ENCODE results near the gene SLC35F1. TPM values are rescaled to one million over a fixed set of nuclear protein-coding genes. Genes with fewer than 3 reads are reported as not detected.

Gene SLC35F1
- total and polyA plus RNA-seq, 2 donors: 0.14 TPM

GRCh38 chr6:118305081-118305480, 398.0 kb downstream of the SLC35F1 start:
- WGBS: 98% methylated on average over 1 of the region's 1 CpG
- Histone ChIP-seq H3K4me1 (ENCODE audit: control insufficient read depth in 2 of 2, insufficient read depth in 2 of 2, low read length in 2 of 2) (no peaks in the 10 kb centered on the region), H3K36me3 (ENCODE audit: control insufficient read depth in 2 of 2, insufficient read depth in 2 of 2, low read length in 1 of 2) (no peaks in the 10 kb centered on the region), H3K4me3 (ENCODE audit: low read length in 2 of 2) (no peak overlapping the region), H3K27me3 (ENCODE audit: control insufficient read depth in 2 of 2, insufficient read depth in 1 of 2, low read length in 1 of 2) (no peaks in the 10 kb centered on the region), H3K27ac (ENCODE audit: low read depth in 1 of 2, low read length in 1 of 2) (no peak overlapping the region), H3K9me3 (ENCODE audit: control insufficient read depth in 2 of 2, insufficient read depth in 1 of 2, low read length in 1 of 2) (no peaks in the 10 kb centered on the region)
- no peak for DNase-seq (ENCODE audit: low read depth in 6 of 9, low spot score in 9 of 9)

GRCh38 chr6:118306392-118307238, 399.6 kb downstream of the SLC35F1 start:
- H3K36me3 ChIP-seq (ENCODE audit: control insufficient read depth in 2 of 2, insufficient read depth in 2 of 2, low read length in 1 of 2): no peaks in the 10 kb centered on the region
- no peak overlapping the region for H3K27ac ChIP-seq (ENCODE audit: low read depth in 1 of 2, low read length in 1 of 2)
- H3K27me3 ChIP-seq (ENCODE audit: control insufficient read depth in 2 of 2, insufficient read depth in 1 of 2, low read length in 1 of 2): no peaks in the 10 kb centered on the region
- no peaks in the 10 kb centered on the region for H3K4me1 ChIP-seq (ENCODE audit: control insufficient read depth in 2 of 2, insufficient read depth in 2 of 2, low read length in 2 of 2)
- WGBS: 95% methylated on average over 6 of the region's 6 CpGs
- DNase-seq (ENCODE audit: low read depth in 6 of 9, low spot score in 9 of 9): no peak
- H3K9me3 ChIP-seq (ENCODE audit: control insufficient read depth in 2 of 2, insufficient read depth in 1 of 2, low read length in 1 of 2): no peaks in the 10 kb centered on the region
- no peak overlapping the region for H3K4me3 ChIP-seq (ENCODE audit: low read length in 2 of 2)

- no peaks in the 10 kb centered on the region for H3K9me3 ChIP-seq (ENCODE audit: control insufficient read depth in 2 of 2, insufficient read depth in 1 of 2, low read length in 1 of 2)
- no peak for DNase-seq (ENCODE audit: low read depth in 6 of 9, low spot score in 9 of 9)
- no peak overlapping the region for H3K4me3 ChIP-seq (ENCODE audit: low read length in 2 of 2)
- WGBS: 92% methylated on average over 8 of the region's 8 CpGs
- no peaks in the 10 kb centered on the region for H3K36me3 ChIP-seq (ENCODE audit: control insufficient read depth in 2 of 2, insufficient read depth in 2 of 2, low read length in 1 of 2)
- H3K27ac ChIP-seq (ENCODE audit: low read depth in 1 of 2, low read length in 1 of 2): no peak overlapping the region
- H3K4me1 ChIP-seq (ENCODE audit: control insufficient read depth in 2 of 2, insufficient read depth in 2 of 2, low read length in 2 of 2): no peaks in the 10 kb centered on the region
- no peaks in the 10 kb centered on the region for H3K27me3 ChIP-seq (ENCODE audit: control insufficient read depth in 2 of 2, insufficient read depth in 1 of 2, low read length in 1 of 2)
Measured at GRCh38 chr6:118307581-118307980, 400.5 kb downstream of the SLC35F1 start.

- H3K9me3 ChIP-seq (ENCODE audit: control insufficient read depth in 2 of 2, insufficient read depth in 1 of 2, low read length in 1 of 2): no peaks in the 10 kb centered on the region
- H3K27me3 ChIP-seq (ENCODE audit: control insufficient read depth in 2 of 2, insufficient read depth in 1 of 2, low read length in 1 of 2): no peaks in the 10 kb centered on the region
- no peak overlapping the region for H3K4me3 ChIP-seq (ENCODE audit: low read length in 2 of 2)
- 93% methylated on average over 2 of the region's 2 CpGs for WGBS
- H3K4me1 ChIP-seq (ENCODE audit: control insufficient read depth in 2 of 2, insufficient read depth in 2 of 2, low read length in 2 of 2): no peaks in the 10 kb centered on the region
- H3K36me3 ChIP-seq (ENCODE audit: control insufficient read depth in 2 of 2, insufficient read depth in 2 of 2, low read length in 1 of 2): no peaks in the 10 kb centered on the region
- DNase-seq (ENCODE audit: low read depth in 6 of 9, low spot score in 9 of 9): no peak
- no peak overlapping the region for H3K27ac ChIP-seq (ENCODE audit: low read depth in 1 of 2, low read length in 1 of 2)
Measured at GRCh38 chr6:118309337-118310093, 402.5 kb downstream of the SLC35F1 start.

- Histone ChIP-seq H3K4me1 (ENCODE audit: control insufficient read depth in 2 of 2, insufficient read depth in 2 of 2, low read length in 2 of 2) (no peaks in the 10 kb centered on the region), H3K36me3 (ENCODE audit: control insufficient read depth in 2 of 2, insufficient read depth in 2 of 2, low read length in 1 of 2) (no peaks in the 10 kb centered on the region), H3K27me3 (ENCODE audit: control insufficient read depth in 2 of 2, insufficient read depth in 1 of 2, low read length in 1 of 2) (no peaks in the 10 kb centered on the region), H3K27ac (ENCODE audit: low read depth in 1 of 2, low read length in 1 of 2) (no peak overlapping the region), H3K4me3 (ENCODE audit: low read length in 2 of 2) (no peak overlapping the region), H3K9me3 (ENCODE audit: control insufficient read depth in 2 of 2, insufficient read depth in 1 of 2, low read length in 1 of 2) (no peaks in the 10 kb centered on the region)
- WGBS: 97% methylated on average over 3 of the region's 3 CpGs
- DNase-seq (ENCODE audit: low read depth in 6 of 9, low spot score in 9 of 9): no peak
Measured at GRCh38 chr6:118313208-118313607, 406.1 kb downstream of the SLC35F1 start.

GRCh38 chr6:118313762-118314161, 406.7 kb downstream of the SLC35F1 start:
- H3K27me3 ChIP-seq (ENCODE audit: control insufficient read depth in 2 of 2, insufficient read depth in 1 of 2, low read length in 1 of 2): no peaks in the 10 kb centered on the region
- H3K27ac ChIP-seq (ENCODE audit: low read depth in 1 of 2, low read length in 1 of 2): no peak overlapping the region
- no peak for DNase-seq (ENCODE audit: low read depth in 6 of 9, low spot score in 9 of 9)
- WGBS: 95% methylated on average over 3 of the region's 3 CpGs
- H3K4me1 ChIP-seq (ENCODE audit: control insufficient read depth in 2 of 2, insufficient read depth in 2 of 2, low read length in 2 of 2): no peaks in the 10 kb centered on the region
- no peak overlapping the region for H3K4me3 ChIP-seq (ENCODE audit: low read length in 2 of 2)
- H3K9me3 ChIP-seq (ENCODE audit: control insufficient read depth in 2 of 2, insufficient read depth in 1 of 2, low read length in 1 of 2): no peaks in the 10 kb centered on the region
- H3K36me3 ChIP-seq (ENCODE audit: control insufficient read depth in 2 of 2, insufficient read depth in 2 of 2, low read length in 1 of 2): no peaks in the 10 kb centered on the region

- DNase-seq (ENCODE audit: low read depth in 6 of 9, low spot score in 9 of 9): no peak
- WGBS: 95% methylated on average over 6 of the region's 6 CpGs
- Histone ChIP-seq H3K27ac (ENCODE audit: low read depth in 1 of 2, low read length in 1 of 2) (no peak overlapping the region), H3K4me3 (ENCODE audit: low read length in 2 of 2) (no peak overlapping the region), H3K9me3 (ENCODE audit: control insufficient read depth in 2 of 2, insufficient read depth in 1 of 2, low read length in 1 of 2) (no peaks in the 10 kb centered on the region), H3K36me3 (ENCODE audit: control insufficient read depth in 2 of 2, insufficient read depth in 2 of 2, low read length in 1 of 2) (no peaks in the 10 kb centered on the region), H3K27me3 (ENCODE audit: control insufficient read depth in 2 of 2, insufficient read depth in 1 of 2, low read length in 1 of 2) (no peaks in the 10 kb centered on the region), H3K4me1 (ENCODE audit: control insufficient read depth in 2 of 2, insufficient read depth in 2 of 2, low read length in 2 of 2) (no peaks in the 10 kb centered on the region)
Measured at GRCh38 chr6:118316796-118317384, 409.8 kb downstream of the SLC35F1 start.

- no peak overlapping the region for H3K27ac ChIP-seq (ENCODE audit: low read depth in 1 of 2, low read length in 1 of 2)
- no peaks in the 10 kb centered on the region for H3K36me3 ChIP-seq (ENCODE audit: control insufficient read depth in 2 of 2, insufficient read depth in 2 of 2, low read length in 1 of 2)
- H3K4me1 ChIP-seq (ENCODE audit: control insufficient read depth in 2 of 2, insufficient read depth in 2 of 2, low read length in 2 of 2): no peaks in the 10 kb centered on the region
- H3K9me3 ChIP-seq (ENCODE audit: control insufficient read depth in 2 of 2, insufficient read depth in 1 of 2, low read length in 1 of 2): no peaks in the 10 kb centered on the region
- 87% methylated on average over 4 of the region's 4 CpGs for WGBS
- no peaks in the 10 kb centered on the region for H3K27me3 ChIP-seq (ENCODE audit: control insufficient read depth in 2 of 2, insufficient read depth in 1 of 2, low read length in 1 of 2)
- no peak for DNase-seq (ENCODE audit: low read depth in 6 of 9, low spot score in 9 of 9)
- no peak overlapping the region for H3K4me3 ChIP-seq (ENCODE audit: low read length in 2 of 2)
Measured at GRCh38 chr6:118317581-118318563, 410.8 kb downstream of the SLC35F1 start.

Measured in thymus (tissue), 11 donors.